ENCODE measurements around the gene NFE2L3.

Gene NFE2L3

GRCh38 chr7:26199301-26200037 lies 47.5 kb downstream of the NFE2L3 start:
- peak; percentile 47 to 48 for DNase-seq (ENCODE audit: low read depth in 2 of 2)

GRCh38 chr7:26200038-26200443 lies 48.0 kb downstream of the NFE2L3 start:
- peak; percentile 66 to 69 for DNase-seq (ENCODE audit: low read depth in 2 of 2)

- DNase-seq (ENCODE audit: low read depth in 2 of 2), result peak; percentile 93 to 98
Observed at GRCh38 chr7:26200444-26201246, 48.6 kb downstream of the NFE2L3 start, which contains the start of gene HNRNPA2B1. HNRNPA2B1 (minus strand) TSS chr7:26200746; CDS start chr7:26200577, 169 bp downstream.

GRCh38 chr7:26201247-26202018 lies 49.4 kb downstream of the NFE2L3 start, which contains the start of gene CBX3:
CBX3 (plus strand) TSS chr7:26201745; CDS start chr7:26202999, 1,254 bp downstream.
- peak; percentile 70 to 78 for DNase-seq (ENCODE audit: low read depth in 2 of 2)

GRCh38 chr7:26202019-26202990 lies 50.3 kb downstream of the NFE2L3 start:
- DNase-seq (ENCODE audit: low read depth in 2 of 2), result peak; percentile 63 to 69

- DNase-seq (ENCODE audit: low read depth in 2 of 2), result no peak
Observed at GRCh38 chr7:26203016-26203415, 51.0 kb downstream of the NFE2L3 start.

- no peak for DNase-seq (ENCODE audit: low read depth in 2 of 2)
Observed at GRCh38 chr7:26208040-26208439, 56.0 kb downstream of the NFE2L3 start.

- DNase-seq (ENCODE audit: low read depth in 2 of 2), result no peak
Observed at GRCh38 chr7:26212921-26213718, 61.1 kb downstream of the NFE2L3 start.

GRCh38 chr7:26213807-26214515 lies 62.0 kb downstream of the NFE2L3 start:
- no peak for DNase-seq (ENCODE audit: low read depth in 2 of 2)

GRCh38 chr7:26216049-26216448 lies 64.1 kb downstream of the NFE2L3 start:
- no peak for DNase-seq (ENCODE audit: low read depth in 2 of 2)

- DNase-seq (ENCODE audit: low read depth in 2 of 2), result no peak
Observed at GRCh38 chr7:26224359-26224758, 72.4 kb downstream of the NFE2L3 start.

- no peak for DNase-seq (ENCODE audit: low read depth in 2 of 2)
Observed at GRCh38 chr7:26227987-26228386, 76.0 kb downstream of the NFE2L3 start.

- DNase-seq (ENCODE audit: low read depth in 2 of 2), result no peak
Observed at GRCh38 chr7:26233902-26234511, 82.0 kb downstream of the NFE2L3 start.
